Ammon's horn (tissue), 1 donor: Measurements from ENCODE around the gene GLDN.

Experiments
- DNase-seq: peaks from one replicate; pipeline ENCODE4 v3.0.0-alpha.2; 2016; ENCODE audit warnings: low spot score

GLDN gene

GRCh38 chr15:51341366-51342226 lies at the start of gene GLDN:
TSS of gene GLDN (plus strand) at chr15:51341655. CDS start at chr15:51341685, 30 bp downstream.
- DNase-seq = peak; percentile 91

GRCh38 chr15:51298620-51299019 lies 42.8 kb upstream of the GLDN start:
- peak; percentile 30 for DNase-seq

- DNase-seq = peak; percentile 44
Observed at GRCh38 chr15:51299187-51300015, 42.1 kb upstream of the GLDN start.

GRCh38 chr15:51302480-51302879 lies 39.0 kb upstream of the GLDN start:
- DNase-seq = no peak

GRCh38 chr15:51303462-51303980 lies 37.9 kb upstream of the GLDN start:
- DNase-seq = no peak

GRCh38 chr15:51307325-51307724 lies 34.1 kb upstream of the GLDN start:
- no peak for DNase-seq

GRCh38 chr15:51307811-51308210 lies 33.6 kb upstream of the GLDN start:
- DNase-seq = no peak

- DNase-seq = no peak
Observed at GRCh38 chr15:51310064-51310463, 31.4 kb upstream of the GLDN start.

GRCh38 chr15:51311510-51311909 lies 29.9 kb upstream of the GLDN start:
- no peak for DNase-seq

GRCh38 chr15:51312166-51313073 lies 29.0 kb upstream of the GLDN start:
- no peak for DNase-seq

GRCh38 chr15:51313074-51313393 lies 28.4 kb upstream of the GLDN start:
- no peak for DNase-seq

GRCh38 chr15:51313644-51314280 lies 27.7 kb upstream of the GLDN start:
- no peak for DNase-seq

GRCh38 chr15:51314391-51315337 lies 26.8 kb upstream of the GLDN start:
- no peak for DNase-seq

- no peak for DNase-seq
Observed at GRCh38 chr15:51315726-51316125, 25.7 kb upstream of the GLDN start.

- DNase-seq = no peak
Observed at GRCh38 chr15:51316636-51317035, 24.8 kb upstream of the GLDN start.

- DNase-seq = no peak
Observed at GRCh38 chr15:51318382-51319150, 22.9 kb upstream of the GLDN start.

GRCh38 chr15:51319539-51319938 lies 21.9 kb upstream of the GLDN start:
- DNase-seq = no peak

GRCh38 chr15:51320843-51321242 lies 20.6 kb upstream of the GLDN start:
- DNase-seq = no peak

- no peak for DNase-seq
Observed at GRCh38 chr15:51321316-51321715, 20.1 kb upstream of the GLDN start.
